Measurements from ENCODE around the gene SLC6A1.

The SLC6A1 gene

GRCh38 chr3:11001658-11002021 is 9.1 kb downstream of the SLC6A1 start:
- no peak for TF ChIP-seq CTCF (conservative IDR thresholded peaks at IDR 0.05)
- no peak overlapping the region for H3K27ac ChIP-seq

GRCh38 chr3:11002371-11002807 is 9.8 kb downstream of the SLC6A1 start:
- TF ChIP-seq CTCF (conservative IDR thresholded peaks at IDR 0.05) = no peak

GRCh38 chr3:11004563-11004962 is 12.0 kb downstream of the SLC6A1 start:
- TF ChIP-seq CTCF (conservative IDR thresholded peaks at IDR 0.05) = no peak

More at GRCh38 chr3:11002371-11002807, 9.8 kb downstream of the SLC6A1 start:
- no peak overlapping the region for H3K27ac ChIP-seq

GRCh38 chr3:11005686-11006256 is 13.2 kb downstream of the SLC6A1 start:
- TF ChIP-seq CTCF (conservative IDR thresholded peaks at IDR 0.05) = no peak
- no peak overlapping the region for H3K27ac ChIP-seq

More at GRCh38 chr3:11004563-11004962, 12.0 kb downstream of the SLC6A1 start:
- no peak overlapping the region for H3K27ac ChIP-seq

GRCh38 chr3:11006986-11007933 is 14.7 kb downstream of the SLC6A1 start:
- no peak overlapping the region for H3K27ac ChIP-seq
- TF ChIP-seq CTCF (conservative IDR thresholded peaks at IDR 0.05) = no peak

GRCh38 chr3:11009898-11010297 is 17.4 kb downstream of the SLC6A1 start:
- H3K27ac ChIP-seq = no peak overlapping the region
- TF ChIP-seq CTCF (conservative IDR thresholded peaks at IDR 0.05) = no peak

- no peak for TF ChIP-seq CTCF (conservative IDR thresholded peaks at IDR 0.05)
- H3K27ac ChIP-seq = no peak overlapping the region
Observed at GRCh38 chr3:11010426-11011165, 18.0 kb downstream of the SLC6A1 start.

Measured in VCaP (cell line).